H1 (cell line): ENCODE data around the gene ZIC5. TPM values are rescaled to one million over a fixed set of nuclear protein-coding genes. Genes with fewer than 3 reads are reported as not detected.

Experiments
- ATF2 ChIP-seq: IDR thresholded peaks from 2 replicates; pipeline ENCODE4 v1.6.1; 2012; ENCODE audit warnings: low read length, inconsistent platforms
- SAP30 ChIP-seq: fragments of 300-600 bp; sonication (generic); IDR thresholded peaks from 2 replicates; pipeline ENCODE4 v1.7.1; 2012; ENCODE audit warnings: low read length, moderate library complexity, mild to moderate bottlenecking, inconsistent platforms; ENCODE audit not compliant: insufficient read depth, insufficient replicate concordance
- SIX5 ChIP-seq: IDR thresholded peaks from 2 replicates; pipeline ENCODE4 v1.6.1; 2011; ENCODE audit warnings: mild to moderate bottlenecking, low read depth, low read length
- SUZ12 ChIP-seq: fragments of 200-600 bp; sonication (generic); IDR thresholded peaks from 2 replicates; pipeline ENCODE4 v1.6.1; 2012; ENCODE audit warnings: mild to moderate bottlenecking, inconsistent platforms, low read length, moderate library complexity, mixed read lengths
- TCF12 ChIP-seq: IDR thresholded peaks from 2 replicates; pipeline ENCODE4 v1.6.1; 2011; ENCODE audit warnings: low read depth, mild to moderate bottlenecking, low read length
- polyA plus RNA-seq, 7 experiments: library from polyadenylated mRNA; depleted of rRNA in 3 of 7; stranded (reverse) in 5 of 7; unstranded in 2 of 7; fragments of >200 nt in 5 of 7; fragments of 200-250 nt in 2 of 7; gene quantifications; 1 replicate in 5 of 7; 2 replicates in 1 of 7; 4 replicates in 1 of 7; pipeline versions ENCODE4 v1.2.1 to v1.2.3, GENCODE V29; 2011 to 2013; ENCODE audit warnings: missing spikeins in 2 of 7, mixed read lengths in 2 of 7
- total RNA-seq: library from RNA; stranded (reverse); fragmentation: NEBNext Ultra II Directional; extraction: Animal tissue kit (Norgen Biotek cat#: 25700); gene quantifications from 2 replicates; pipeline ENCODE4 v1.2.1, GENCODE V29; 2021

ZIC5 gene
- total and polyA plus RNA-seq, 2 of the 8 experiments (the other 6 are each of a cell fraction or from before 2014, with no cell fraction given): 14.2 to 52.7 TPM

DNA sequence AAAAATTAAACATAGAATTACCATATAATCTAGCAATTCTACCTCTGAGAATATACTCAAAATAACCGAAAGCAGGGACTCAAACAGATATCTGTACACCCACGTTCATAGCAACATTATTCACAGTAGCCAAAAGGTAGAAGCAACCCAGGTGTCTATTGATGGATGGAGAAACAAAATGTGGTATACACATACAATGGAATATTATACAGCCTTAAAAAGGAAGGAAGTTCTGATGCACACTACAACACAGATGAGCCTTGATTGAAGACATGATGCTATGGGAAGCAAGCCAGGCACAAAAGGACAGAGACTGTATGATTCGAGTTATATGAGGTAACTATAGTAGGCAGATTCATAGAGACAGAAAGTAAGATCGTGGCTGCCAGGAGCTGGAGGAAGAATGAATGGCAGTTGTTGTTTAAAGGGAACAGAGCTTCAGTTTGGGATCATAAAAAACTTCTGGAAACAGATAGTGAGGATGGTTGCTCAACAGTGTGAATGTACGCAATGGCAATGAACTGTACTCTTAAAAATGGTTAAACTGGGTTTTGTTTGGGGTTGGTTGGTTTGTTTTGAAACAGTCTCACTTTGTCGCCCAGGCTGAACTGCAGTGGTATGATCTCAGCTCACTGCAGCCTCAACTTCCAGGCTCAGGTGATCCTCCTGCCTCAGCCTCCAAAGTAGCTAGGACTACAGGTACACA lies 47.5 kb downstream of the ZIC5 start (continued):
- TF ChIP-seq SAP30 (no peak), ATF2 (no peak), TCF12 (no peak), SIX5 (no peak), SUZ12 (no peak)
